Stimulated activated CD4-positive, alpha-beta T cell treated with anti-CD3 and anti-CD28 coated beads, TNF-alpha, amount 100 ng/mL, for 1 hour (primary cell): Measurements from ENCODE around the gene EDA.

ENCODE experiments used
- DNase-seq, 3 donors: peaks; one replicate each; pipeline ENCODE4 v3.0.0-alpha.2; 2020; ENCODE audit warnings: low read depth in 3 of 3, low spot score in 1 of 3

Gene EDA

DNA sequence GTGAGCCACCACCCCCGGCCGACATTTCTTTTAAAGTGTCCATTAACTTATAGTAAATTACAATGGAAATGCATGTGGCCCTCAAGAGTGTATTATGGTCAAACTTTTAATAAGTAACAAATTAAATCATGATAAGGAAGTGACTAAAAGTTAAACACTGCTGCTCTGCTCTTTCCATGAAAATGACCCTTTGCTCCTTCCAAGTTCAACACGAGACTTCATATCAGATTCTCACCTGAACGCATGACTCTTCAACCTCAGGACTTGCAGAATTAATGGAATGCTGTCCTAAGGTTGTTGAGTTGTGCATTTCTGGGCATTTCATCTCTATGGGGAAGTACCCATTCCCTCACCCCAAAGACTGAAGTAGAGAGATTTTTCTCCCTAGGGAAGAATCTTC, 406.7 kb downstream of the EDA start:
- no peak for DNase-seq

- DNase-seq: no peak
Observed at GRCh38 chrX:70025464-70025863, 409.6 kb downstream of the EDA start.

DNA sequence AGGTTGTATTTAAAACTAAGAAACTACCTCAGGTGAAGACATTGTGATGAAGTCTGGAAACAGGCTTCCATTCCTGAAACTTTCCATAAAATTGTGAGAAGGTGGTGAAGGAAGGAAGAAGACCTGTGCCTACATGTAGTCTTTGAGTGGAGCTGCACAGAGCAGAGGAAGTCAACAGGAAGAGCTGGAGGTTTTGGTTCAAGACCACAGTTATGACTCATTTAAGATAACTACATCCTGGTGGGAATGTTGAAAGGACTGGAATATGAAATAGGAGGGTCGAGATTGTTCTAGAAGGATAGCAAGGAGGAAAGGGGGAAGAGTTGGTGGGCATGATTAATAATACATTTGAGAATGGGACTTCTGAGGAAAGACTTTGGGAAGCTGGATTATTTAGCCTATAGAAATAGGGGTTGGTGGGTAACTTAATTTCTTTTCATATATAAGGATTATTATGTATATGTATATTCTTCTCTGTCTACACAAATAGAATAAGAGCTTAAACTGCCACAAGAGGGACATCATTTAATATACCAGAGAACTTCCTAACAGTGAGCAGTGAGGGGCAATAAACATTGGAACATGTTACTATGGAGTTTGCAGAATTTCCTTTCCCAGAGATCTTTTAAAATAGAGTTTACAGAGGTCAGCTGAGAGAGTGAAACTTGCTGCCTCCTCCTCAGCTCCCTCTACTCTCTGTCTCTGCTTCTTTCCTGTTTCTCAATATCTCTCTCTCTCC, 410.4 kb downstream of the EDA start:
- no peak for DNase-seq

- DNase-seq: no peak
Observed at GRCh38 chrX:70026851-70027200, 410.9 kb downstream of the EDA start.

DNA sequence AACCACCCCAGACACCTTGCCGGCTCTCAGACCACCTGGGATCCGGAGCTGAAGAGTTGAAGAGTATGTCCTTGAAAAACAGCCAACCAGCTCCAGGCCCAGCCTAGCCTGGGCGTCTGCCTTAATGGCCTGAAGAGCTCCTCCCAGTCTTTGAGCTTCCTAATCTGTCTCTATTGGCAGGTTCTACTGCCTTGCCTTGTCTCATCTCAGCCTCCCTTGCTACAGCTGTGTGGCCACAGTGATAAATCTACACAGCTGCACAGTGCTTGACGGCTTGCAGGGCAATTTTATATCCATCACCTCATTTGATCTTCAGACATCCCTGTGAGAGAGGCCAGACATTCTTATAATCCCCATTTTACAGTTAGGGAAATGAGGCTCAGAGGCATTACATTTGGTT, 413.9 kb downstream of the EDA start:
- DNase-seq: no peak

DNA sequence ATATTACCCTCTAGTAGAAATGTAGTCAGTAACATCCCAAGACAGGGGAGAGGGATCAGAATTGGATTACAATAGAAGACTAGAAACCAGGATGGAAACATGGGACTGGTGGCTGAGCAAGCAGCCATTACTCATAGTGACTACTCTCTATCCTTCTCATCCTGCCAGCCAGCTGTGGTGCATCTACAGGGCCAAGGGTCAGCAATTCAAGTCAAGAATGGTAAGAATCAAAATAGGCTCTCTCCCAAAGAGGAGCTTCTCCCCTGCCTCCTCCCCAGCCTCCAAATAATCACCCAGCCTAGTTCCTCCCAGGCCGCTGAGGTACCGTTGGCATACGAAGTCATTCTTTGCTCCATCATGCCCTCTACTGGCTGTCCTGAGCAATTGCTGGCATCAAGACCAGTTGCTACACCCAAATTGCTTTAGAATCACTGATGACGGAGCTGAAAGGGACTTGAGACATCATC, 414.4 kb downstream of the EDA start:
- no peak for DNase-seq

GRCh38 chrX:70032792-70033191, 416.9 kb downstream of the EDA start:
- DNase-seq: no peak

DNA sequence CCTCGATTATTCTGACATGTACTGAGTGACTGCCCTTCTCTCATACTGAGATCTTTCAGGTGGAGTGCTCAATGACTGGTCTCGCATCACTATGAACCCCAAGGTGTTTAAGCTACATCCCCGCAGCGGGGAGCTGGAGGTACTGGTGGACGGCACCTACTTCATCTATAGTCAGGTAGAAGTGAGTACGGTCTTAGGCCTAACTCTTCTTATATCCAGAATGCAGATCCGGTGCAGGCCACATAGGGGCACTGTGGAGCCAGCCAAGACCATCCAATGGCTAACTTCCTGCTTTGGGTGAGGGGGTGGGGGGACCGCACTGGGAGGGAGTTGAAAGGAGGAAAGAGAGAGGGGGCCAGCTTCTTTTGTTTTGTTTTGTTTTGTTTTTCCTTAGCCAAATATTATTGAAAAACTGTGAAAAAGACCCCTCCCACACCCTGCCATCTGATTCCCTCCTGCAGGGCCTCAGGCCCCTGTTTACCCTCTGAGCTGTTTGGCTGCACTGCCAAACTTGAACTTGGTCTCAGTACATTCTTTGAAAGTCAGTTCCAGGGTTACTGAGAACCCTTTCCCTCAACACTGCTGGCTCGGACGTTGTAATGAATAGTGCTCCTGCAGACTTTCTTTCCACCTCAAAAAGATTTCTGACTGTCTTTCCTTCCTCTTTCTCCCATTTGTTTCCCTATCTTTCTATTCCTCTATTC, 417.6 kb downstream of the EDA start:
- DNase-seq: no peak

GRCh38 chrX:70034646-70035045, 418.7 kb downstream of the EDA start:
- no peak for DNase-seq

- DNase-seq: no peak
Observed at GRCh38 chrX:70038515-70038914, 422.6 kb downstream of the EDA start.

DNA sequence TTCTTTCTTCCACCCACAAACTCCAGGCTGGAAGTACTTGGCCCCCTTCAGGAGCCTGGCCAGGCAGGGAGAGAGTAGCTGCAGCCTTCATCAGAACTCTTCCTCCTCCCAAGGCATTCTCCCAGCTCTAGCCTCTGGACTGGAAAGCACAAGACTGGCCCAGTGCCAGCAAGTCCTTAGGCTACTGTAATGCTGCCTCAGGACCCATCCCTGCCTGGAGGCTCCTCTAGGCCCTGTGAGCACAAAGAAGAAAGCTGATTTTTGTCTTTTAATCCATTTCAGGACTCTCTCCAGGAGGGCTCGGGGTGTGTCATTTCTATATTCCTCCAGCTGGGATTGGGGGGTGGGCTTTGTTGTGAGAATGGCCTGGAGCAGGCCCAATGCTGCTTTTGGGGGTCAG, 423.0 kb downstream of the EDA start:
- no peak for DNase-seq

- no peak for DNase-seq
Observed at GRCh38 chrX:70039758-70040157, 423.8 kb downstream of the EDA start.

- DNase-seq: no peak
Observed at GRCh38 chrX:70041993-70042392, 426.1 kb downstream of the EDA start.

- no peak for DNase-seq
Observed at GRCh38 chrX:70042399-70043371, 426.8 kb downstream of the EDA start.

- no peak for DNase-seq
Observed at GRCh38 chrX:70043685-70044084, 427.8 kb downstream of the EDA start.

- DNase-seq: no peak
Observed at GRCh38 chrX:70044541-70045245, 428.8 kb downstream of the EDA start.

DNA sequence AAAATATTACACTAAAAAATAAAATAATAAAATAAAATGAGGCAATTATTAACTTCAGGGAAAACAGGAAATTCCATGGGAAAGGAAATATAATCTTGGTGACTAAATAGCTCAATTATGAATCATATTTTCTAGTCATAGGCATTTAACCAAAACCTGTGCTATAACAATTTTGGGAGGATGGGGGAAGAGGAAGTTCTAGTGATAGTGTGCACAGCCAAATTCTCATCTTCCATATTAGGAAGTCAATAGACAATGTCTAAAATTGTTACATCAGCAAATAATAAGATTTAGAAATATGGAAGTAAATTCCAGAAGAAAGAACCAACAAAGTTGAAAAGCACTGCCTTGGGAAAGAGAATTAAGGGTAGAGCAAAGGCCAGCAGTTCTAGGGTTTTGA, 431.1 kb downstream of the EDA start:
- no peak for DNase-seq

DNA sequence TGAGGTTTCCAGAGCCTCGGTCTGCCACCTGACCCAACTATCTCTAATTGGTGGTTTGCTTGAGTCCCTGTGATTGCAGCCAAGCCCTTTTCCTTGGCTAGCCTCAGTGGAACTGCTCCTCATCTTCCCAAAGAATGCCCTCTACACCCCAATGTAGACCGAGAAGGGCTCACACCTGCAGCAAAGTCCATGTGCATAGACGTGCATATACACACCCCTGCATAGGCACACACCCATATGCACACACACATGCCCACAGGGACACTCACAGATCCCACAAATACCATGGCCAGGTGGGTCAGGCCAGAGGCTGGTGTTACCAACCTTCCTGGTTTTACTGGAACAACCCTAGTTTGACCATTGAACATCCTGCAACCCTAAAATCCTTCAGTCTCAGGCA, 433.5 kb downstream of the EDA start:
- no peak for DNase-seq

- no peak for DNase-seq
Observed at GRCh38 chrX:70049925-70050324, 434.0 kb downstream of the EDA start, which contains the start of gene AWAT2. TSS of gene AWAT2 (minus strand) at chrX:70049938. CDS start at chrX:70049932, 6 bp downstream.

GRCh38 chrX:70052895-70053615, 437.1 kb downstream of the EDA start:
- no peak for DNase-seq
